HL-60 (cell line): ENCODE results near the gene PAQR5.

Source experiments
- DNase-seq, 2 experiments: peaks; one replicate each; pipeline ENCODE4 v3.0.0-alpha.2; 2010 to 2020; ENCODE audit warnings: low read depth in 1 of 2, low spot score in 1 of 2
- H3K27ac ChIP-seq: fragments of 250-450 bp; sonication (Bioruptor Pico); replicated peaks from 2 replicates; pipeline ENCODE4 v1.5.1; 2020; ENCODE audit warnings: mild to moderate bottlenecking, moderate library complexity
- H3K27me3 ChIP-seq: fragments of 250-450 bp; sonication (Bioruptor Pico); 2 replicates; pipeline ENCODE4 v1.5.1; 2021; ENCODE audit warnings: mild to moderate bottlenecking, moderate library complexity; ENCODE audit not compliant: insufficient read depth, poor library complexity, severe bottlenecking
- H3K4me3 ChIP-seq: replicated peaks from 2 replicates; pipeline ENCODE4 v1.5.1; 2011; ENCODE audit warnings: mild to moderate bottlenecking, control low read depth, low read length; ENCODE audit not compliant: insufficient read depth
- GABPA ChIP-seq: IDR thresholded peaks from 2 replicates; pipeline ENCODE4 v1.6.1; 2012; ENCODE audit warnings: low read depth
- POLR2AphosphoS5 ChIP-seq: IDR thresholded peaks from 2 replicates; pipeline ENCODE4 v1.6.1; 2012; ENCODE audit warnings: low read depth
- SPI1 ChIP-seq: IDR thresholded peaks from 2 replicates; pipeline ENCODE4 v1.6.1; 2012; ENCODE audit warnings: low read depth, mild to moderate bottlenecking, borderline replicate concordance
- TF ChIP-seq, protein P1 (sequence below): IDR thresholded peaks from one replicate; pipeline ENCODE4 v1.5.1; 2011; ENCODE audit warnings: low read length, control low read depth, inconsistent platforms; ENCODE audit not compliant: insufficient read depth
- TF ChIP-seq, protein P2 (sequence below): IDR thresholded peaks from 2 replicates; pipeline ENCODE4 v1.6.1; 2012; ENCODE audit warnings: low read depth; ENCODE audit not compliant: insufficient replicate concordance

Gene PAQR5

DNA sequence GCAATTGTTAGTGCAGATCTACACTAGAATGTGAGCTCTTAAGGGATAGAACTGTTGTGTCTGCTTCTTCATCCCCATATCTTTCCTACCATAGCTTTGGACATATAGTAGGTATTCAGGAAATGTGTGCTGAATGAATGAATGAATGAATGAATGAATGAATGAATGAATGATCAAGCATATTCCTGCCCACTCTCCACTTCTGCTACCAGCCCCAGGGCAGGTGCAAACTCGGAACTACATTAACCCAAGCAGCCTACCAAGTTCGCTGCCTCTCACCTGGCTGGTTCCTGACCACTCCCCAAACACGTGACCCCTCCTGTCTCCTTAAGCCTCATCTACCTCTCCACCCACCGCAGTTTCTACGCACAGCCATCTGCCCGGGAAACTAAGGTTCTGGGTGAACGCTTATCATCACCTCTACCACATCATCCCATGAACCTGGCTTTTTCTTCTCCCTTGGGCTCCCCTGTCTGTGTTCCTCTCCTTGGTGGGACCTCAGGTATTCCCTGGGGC lies 26.8 kb downstream of the PAQR5 start:
- no peak for DNase-seq
- H3K27me3 ChIP-seq: no peaks in the 10 kb centered on the region
- TF ChIP-seq POLR2AphosphoS5 (no peak), GABPA (no peak)
- TF ChIP-seq, protein P1, sequence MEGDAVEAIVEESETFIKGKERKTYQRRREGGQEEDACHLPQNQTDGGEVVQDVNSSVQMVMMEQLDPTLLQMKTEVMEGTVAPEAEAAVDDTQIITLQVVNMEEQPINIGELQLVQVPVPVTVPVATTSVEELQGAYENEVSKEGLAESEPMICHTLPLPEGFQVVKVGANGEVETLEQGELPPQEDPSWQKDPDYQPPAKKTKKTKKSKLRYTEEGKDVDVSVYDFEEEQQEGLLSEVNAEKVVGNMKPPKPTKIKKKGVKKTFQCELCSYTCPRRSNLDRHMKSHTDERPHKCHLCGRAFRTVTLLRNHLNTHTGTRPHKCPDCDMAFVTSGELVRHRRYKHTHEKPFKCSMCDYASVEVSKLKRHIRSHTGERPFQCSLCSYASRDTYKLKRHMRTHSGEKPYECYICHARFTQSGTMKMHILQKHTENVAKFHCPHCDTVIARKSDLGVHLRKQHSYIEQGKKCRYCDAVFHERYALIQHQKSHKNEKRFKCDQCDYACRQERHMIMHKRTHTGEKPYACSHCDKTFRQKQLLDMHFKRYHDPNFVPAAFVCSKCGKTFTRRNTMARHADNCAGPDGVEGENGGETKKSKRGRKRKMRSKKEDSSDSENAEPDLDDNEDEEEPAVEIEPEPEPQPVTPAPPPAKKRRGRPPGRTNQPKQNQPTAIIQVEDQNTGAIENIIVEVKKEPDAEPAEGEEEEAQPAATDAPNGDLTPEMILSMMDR: no peak

DNA sequence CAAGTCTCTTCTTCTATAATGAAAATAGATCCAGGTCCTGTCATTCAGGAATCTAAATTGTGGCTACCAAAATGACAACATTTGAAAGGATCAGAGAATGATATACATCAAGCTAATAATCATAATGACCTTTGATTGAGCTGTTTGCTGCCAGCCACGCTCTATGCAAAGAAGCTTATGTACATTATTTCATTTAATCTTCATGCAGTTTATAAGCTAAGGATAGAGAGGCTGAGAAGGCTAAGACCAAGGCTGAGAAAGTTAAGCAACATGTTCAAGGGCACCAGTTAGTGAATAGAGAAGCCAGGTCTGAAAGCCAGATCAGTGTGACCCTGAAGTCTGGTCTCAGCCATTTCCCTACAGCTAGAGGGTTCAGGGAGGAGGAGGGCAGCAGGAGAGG lies 29.4 kb downstream of the PAQR5 start:
- H3K27ac ChIP-seq: no peak overlapping the region
- no peaks in the 10 kb centered on the region for H3K27me3 ChIP-seq
- no peak for DNase-seq
- H3K4me3 ChIP-seq: no peak overlapping the region
- TF ChIP-seq GABPA (no peak), SPI1 (no peak), POLR2AphosphoS5 (no peak)
- TF ChIP-seq, protein P1: no peak
- TF ChIP-seq, protein P2, sequence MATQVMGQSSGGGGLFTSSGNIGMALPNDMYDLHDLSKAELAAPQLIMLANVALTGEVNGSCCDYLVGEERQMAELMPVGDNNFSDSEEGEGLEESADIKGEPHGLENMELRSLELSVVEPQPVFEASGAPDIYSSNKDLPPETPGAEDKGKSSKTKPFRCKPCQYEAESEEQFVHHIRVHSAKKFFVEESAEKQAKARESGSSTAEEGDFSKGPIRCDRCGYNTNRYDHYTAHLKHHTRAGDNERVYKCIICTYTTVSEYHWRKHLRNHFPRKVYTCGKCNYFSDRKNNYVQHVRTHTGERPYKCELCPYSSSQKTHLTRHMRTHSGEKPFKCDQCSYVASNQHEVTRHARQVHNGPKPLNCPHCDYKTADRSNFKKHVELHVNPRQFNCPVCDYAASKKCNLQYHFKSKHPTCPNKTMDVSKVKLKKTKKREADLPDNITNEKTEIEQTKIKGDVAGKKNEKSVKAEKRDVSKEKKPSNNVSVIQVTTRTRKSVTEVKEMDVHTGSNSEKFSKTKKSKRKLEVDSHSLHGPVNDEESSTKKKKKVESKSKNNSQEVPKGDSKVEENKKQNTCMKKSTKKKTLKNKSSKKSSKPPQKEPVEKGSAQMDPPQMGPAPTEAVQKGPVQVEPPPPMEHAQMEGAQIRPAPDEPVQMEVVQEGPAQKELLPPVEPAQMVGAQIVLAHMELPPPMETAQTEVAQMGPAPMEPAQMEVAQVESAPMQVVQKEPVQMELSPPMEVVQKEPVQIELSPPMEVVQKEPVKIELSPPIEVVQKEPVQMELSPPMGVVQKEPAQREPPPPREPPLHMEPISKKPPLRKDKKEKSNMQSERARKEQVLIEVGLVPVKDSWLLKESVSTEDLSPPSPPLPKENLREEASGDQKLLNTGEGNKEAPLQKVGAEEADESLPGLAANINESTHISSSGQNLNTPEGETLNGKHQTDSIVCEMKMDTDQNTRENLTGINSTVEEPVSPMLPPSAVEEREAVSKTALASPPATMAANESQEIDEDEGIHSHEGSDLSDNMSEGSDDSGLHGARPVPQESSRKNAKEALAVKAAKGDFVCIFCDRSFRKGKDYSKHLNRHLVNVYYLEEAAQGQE: no peak

More for the DNA sequence above, 26.8 kb downstream of the PAQR5 start:
- no peak overlapping the region for H3K27ac ChIP-seq
- H3K4me3 ChIP-seq: no peak overlapping the region

DNA sequence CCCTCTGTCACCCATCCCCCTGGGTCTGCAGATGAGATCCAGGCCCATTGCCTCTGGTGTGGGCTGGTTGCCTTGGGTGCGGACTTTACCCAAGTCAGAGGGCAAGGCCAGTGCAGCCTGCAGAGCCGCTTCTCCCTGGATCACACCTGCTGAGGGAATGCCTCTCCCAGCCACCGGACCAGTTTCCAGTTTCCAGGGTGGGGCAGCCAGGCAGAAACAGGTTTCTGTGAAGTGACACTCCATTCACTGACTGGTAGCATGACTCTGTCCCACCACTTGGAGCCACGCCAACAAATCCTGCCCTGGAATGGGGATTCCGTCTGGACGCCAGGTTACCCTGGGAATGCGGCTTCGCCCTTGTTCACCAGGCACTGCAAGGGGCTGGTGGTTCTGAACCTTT lies 30.0 kb downstream of the PAQR5 start:
- H3K4me3 ChIP-seq: no peak overlapping the region
- DNase-seq: no peak
- H3K27ac ChIP-seq: no peak overlapping the region
- TF ChIP-seq, protein P1: no peak
- TF ChIP-seq SPI1 (no peak), POLR2AphosphoS5 (no peak), GABPA (no peak)
- TF ChIP-seq, protein P2: no peak
- H3K27me3 ChIP-seq: no peaks in the 10 kb centered on the region

DNA sequence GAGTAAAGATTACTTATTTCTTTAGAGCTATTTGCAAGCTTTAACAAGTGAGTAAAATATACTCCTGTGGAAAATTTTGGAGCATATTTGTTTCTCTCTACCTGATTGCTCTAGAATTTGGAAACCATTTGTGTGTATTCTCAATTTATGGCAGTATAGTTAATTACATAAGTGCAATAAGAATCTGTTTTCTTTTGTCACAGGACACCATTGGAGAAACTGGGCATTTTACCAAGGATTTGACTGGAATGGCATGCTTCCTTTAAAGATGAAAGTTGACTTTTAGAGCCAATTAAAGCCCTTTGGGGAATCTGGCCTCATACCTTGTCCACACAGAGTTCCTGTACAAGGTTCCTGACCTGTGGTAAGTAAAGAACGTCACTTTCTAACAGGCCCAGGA lies 38.4 kb downstream of the PAQR5 start:
- no peak overlapping the region for H3K27ac ChIP-seq

More for the DNA sequence above, 38.4 kb downstream of the PAQR5 start:
- no peak for DNase-seq
- TF ChIP-seq POLR2AphosphoS5 (no peak), SPI1 (no peak), GABPA (no peak)
- TF ChIP-seq, protein P2: no peak
- no peak overlapping the region for H3K4me3 ChIP-seq
- H3K27me3 ChIP-seq: no peaks in the 10 kb centered on the region
